Natural killer cell (primary cell): ENCODE data around the gene MYO1D. TPM values are rescaled to one million over a fixed set of nuclear protein-coding genes. Genes with fewer than 3 reads are reported as not detected.

Experiments
- ATAC-seq, 3 donors: fragments of 150-1000 bp in 2 of 3; fragments of 200-7000 bp in 1 of 3; cut with Tn5 transposase; 1 replicate in 1 of 3; 2 replicates in 2 of 3; pipeline ENCODE4 v1.10.0; 2021; ENCODE audit warnings: mild to moderate bottlenecking in 2 of 3, moderate library complexity in 2 of 3
- DNase-seq, 2 donors: peaks; one replicate each; pipeline versions ENCODE4 v3.0.0 to v3.0.0-alpha.2; 2013 to 2021; ENCODE audit warnings: mixed read lengths in 1 of 2
- H3K27ac ChIP-seq: one replicate; pipeline ENCODE4 v1.5.1; 2013; ENCODE audit warnings: mild to moderate bottlenecking, low read length
- H3K27me3 ChIP-seq: one replicate; pipeline ENCODE4 v1.6.1; 2013; ENCODE audit warnings: low read length; ENCODE audit not compliant: control insufficient read depth, insufficient read depth
- H3K36me3 ChIP-seq: one replicate; pipeline ENCODE4 v1.6.1; 2013; ENCODE audit warnings: low read length; ENCODE audit not compliant: control insufficient read depth, insufficient read depth
- H3K4me1 ChIP-seq: one replicate; pipeline ENCODE4 v1.6.1; 2013; ENCODE audit warnings: low read length; ENCODE audit not compliant: control insufficient read depth, insufficient read depth
- H3K4me3 ChIP-seq: one replicate; pipeline ENCODE4 v1.5.1; 2013; ENCODE audit warnings: low read length
- H3K9me3 ChIP-seq: one replicate; pipeline ENCODE4 v1.6.1; 2013; ENCODE audit warnings: low read length; ENCODE audit not compliant: control insufficient read depth, insufficient read depth
- H3K27ac Mint-ChIP-seq, 2 donors: one replicate each; pipeline ENCODE4 v1.8.0; 2022; ENCODE audit warnings: mild to moderate bottlenecking in 2 of 2, mixed read lengths in 2 of 2, moderate library complexity in 1 of 2
- H3K27me3 Mint-ChIP-seq, 2 donors: one replicate each; pipeline ENCODE4 v1.8.0; 2022; ENCODE audit warnings: low read depth in 2 of 2, mixed read lengths in 2 of 2
- H3K36me3 Mint-ChIP-seq: one replicate; pipeline ENCODE4 v1.8.0; 2022; ENCODE audit warnings: mixed read lengths
- H3K4me1 Mint-ChIP-seq, 2 donors: one replicate each; pipeline ENCODE4 v1.8.0; 2022; ENCODE audit warnings: mixed read lengths in 2 of 2
- H3K4me3 Mint-ChIP-seq: one replicate; pipeline ENCODE4 v1.8.0; 2022; ENCODE audit warnings: mild to moderate bottlenecking, moderate library complexity, mixed read lengths
- H3K9me3 Mint-ChIP-seq, 2 donors: one replicate each; pipeline ENCODE4 v1.8.0; 2022; ENCODE audit warnings: mixed read lengths in 2 of 2
- CTCF ChIP-seq: fragments of 200-600 bp; IDR thresholded peaks from one replicate; pipeline ENCODE4 v1.8.0; 2022; ENCODE audit warnings: antibody characterized with exemption
- WGBS: methylation state at CpG from one replicate; pipeline ENCODE4 v1.1.7; 2013; ENCODE audit warnings: missing lambda C conversion rate; ENCODE audit not compliant: insufficient coverage; 5-methylcytosine and 5-hydroxymethylcytosine counted together
- intact Hi-C: fragments of 100-400 bp; cut with micrococcal nuclease; formaldehyde crosslinking; loops from one replicate; pipeline ENCODE4 v1.14.2; 2022
- total RNA-seq, 4 donors: library from RNA; stranded (reverse); fragments of 120-200 nt in 1 of 4; gene quantifications; one replicate each; pipeline versions ENCODE4 v1.2.3 to v1.2.4, GENCODE V29; 2013 to 2022

MYO1D gene
- total RNA-seq, 3 donors from 2014 or later (not counting 1 experiment from before 2014, with no cell fraction given), result 6.8 to 20.2 (median 10.5) TPM

- no peak for DNase-seq
- no peaks in the 10 kb centered on the region for H3K9me3 ChIP-seq
- H3K27ac ChIP-seq, result no peak overlapping the region
- H3K4me3 Mint-ChIP-seq, result no peak overlapping the region
- H3K4me1 Mint-ChIP-seq, result no peaks in the 10 kb centered on the region
- no peak overlapping the region for H3K4me3 ChIP-seq
- H3K9me3 Mint-ChIP-seq, result no peaks in the 10 kb centered on the region
- H3K27me3 Mint-ChIP-seq, result peaks cover 5 to 17% of the 10 kb centered on the region in 2 donors
- TF ChIP-seq CTCF, result no peak
- H3K36me3 ChIP-seq, result no peaks in the 10 kb centered on the region
- intact Hi-C loops, result no loop called here
- H3K27me3 ChIP-seq, result no peaks in the 10 kb centered on the region
- no peak overlapping the region for H3K27ac Mint-ChIP-seq
- no peaks in the 10 kb centered on the region for H3K4me1 ChIP-seq
- WGBS, result no CpG with 5 or more reads among the region's 1 CpG
- no peak for ATAC-seq
- no peaks in the 10 kb centered on the region for H3K36me3 Mint-ChIP-seq
Observed at GRCh38 chr17:32798938-32799337, 78.0 kb downstream of the MYO1D start.

GRCh38 chr17:32795339-32795979 is 81.5 kb downstream of the MYO1D start:
- Mint-ChIP-seq H3K9me3 (no peaks in the 10 kb centered on the region), H3K27me3 (peaks cover 9 to 20% of the 10 kb centered on the region in 2 donors), H3K27ac (no peak overlapping the region), H3K4me3 (no peak overlapping the region), H3K36me3 (no peaks in the 10 kb centered on the region), H3K4me1 (no peaks in the 10 kb centered on the region)
- no peak overlapping the region for H3K27ac ChIP-seq
- ATAC-seq, result no peak
- H3K9me3 ChIP-seq, result no peaks in the 10 kb centered on the region
- WGBS, result 88% methylated on average over 11 of the region's 11 CpGs
- no peak for TF ChIP-seq CTCF
- intact Hi-C loops, result no loop called here
- H3K4me1 ChIP-seq, result no peaks in the 10 kb centered on the region
- H3K36me3 ChIP-seq, result no peaks in the 10 kb centered on the region
- no peak for DNase-seq
- H3K27me3 ChIP-seq, result no peaks in the 10 kb centered on the region
- H3K4me3 ChIP-seq, result no peak overlapping the region

- intact Hi-C loops, result no loop called here
Observed at GRCh38 chr17:32794533-32795246, 82.2 kb downstream of the MYO1D start.

More at GRCh38 chr17:32794533-32795246, 82.2 kb downstream of the MYO1D start:
- no peak for ATAC-seq
- H3K27me3 Mint-ChIP-seq, result peaks cover 11 to 25% of the 10 kb centered on the region in 2 donors
- no peaks in the 10 kb centered on the region for H3K9me3 Mint-ChIP-seq
- no peak overlapping the region for H3K4me3 ChIP-seq
- H3K27ac Mint-ChIP-seq, result no peak overlapping the region
- TF ChIP-seq CTCF, result no peak
- H3K4me1 ChIP-seq, result no peaks in the 10 kb centered on the region
- no peak overlapping the region for H3K4me3 Mint-ChIP-seq
- no peak overlapping the region for H3K27ac ChIP-seq
- H3K36me3 ChIP-seq, result no peaks in the 10 kb centered on the region
- H3K36me3 Mint-ChIP-seq, result no peaks in the 10 kb centered on the region
- H3K4me1 Mint-ChIP-seq, result no peaks in the 10 kb centered on the region
- H3K9me3 ChIP-seq, result no peaks in the 10 kb centered on the region
- no peak for DNase-seq
- H3K27me3 ChIP-seq, result no peaks in the 10 kb centered on the region
- 95% methylated on average over 7 of the region's 7 CpGs for WGBS
